GM19351 (cell line): Measurements from ENCODE around the gene LPO.

Experiments used
- ATAC-seq: cut with Tn5 transposase; IDR thresholded peaks from one replicate; pipeline ENCODE4 v1.9.1; 2021; ENCODE audit warnings: mild to moderate bottlenecking, moderate library complexity; ENCODE audit not compliant: unreplicated experiment

LPO gene

DNA sequence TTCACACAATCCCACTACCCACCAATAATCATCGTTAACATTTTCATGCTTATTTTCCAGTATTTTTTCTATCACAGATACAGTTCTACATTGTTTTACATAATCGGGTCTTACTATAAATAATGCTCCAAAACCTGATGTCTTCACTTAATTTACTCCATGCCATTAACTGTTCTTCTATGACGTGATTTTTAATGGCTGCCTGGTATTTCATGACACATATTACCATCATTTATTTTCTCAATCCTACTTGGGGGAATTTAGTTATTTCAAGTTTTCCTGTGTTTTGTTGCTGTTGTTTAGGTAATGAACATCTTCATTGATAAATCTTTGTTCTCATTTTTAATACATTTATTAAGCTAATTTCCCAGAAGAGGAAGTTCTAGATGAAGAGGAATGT, 14.7 kb downstream of the LPO start:
- ATAC-seq: no peak

DNA sequence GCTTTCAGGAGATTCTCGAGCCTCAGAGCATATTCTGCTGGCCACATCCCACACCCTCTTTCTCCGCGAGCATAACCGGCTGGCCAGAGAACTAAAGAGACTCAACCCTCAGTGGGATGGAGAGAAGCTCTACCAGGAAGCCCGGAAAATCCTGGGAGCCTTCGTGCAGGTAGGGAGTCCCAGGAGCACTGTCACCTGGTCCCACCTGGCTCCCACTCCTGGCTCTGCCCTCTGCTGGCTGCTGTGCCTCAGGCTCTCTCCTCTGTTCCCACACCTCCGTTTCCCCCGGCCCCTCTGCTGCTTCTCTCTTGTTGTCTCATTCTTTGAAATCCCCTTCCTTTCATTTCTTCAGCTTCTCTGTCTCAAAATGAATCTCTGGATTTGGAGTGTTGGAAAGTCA, 16.4 kb downstream of the LPO start:
- ATAC-seq: no peak

DNA sequence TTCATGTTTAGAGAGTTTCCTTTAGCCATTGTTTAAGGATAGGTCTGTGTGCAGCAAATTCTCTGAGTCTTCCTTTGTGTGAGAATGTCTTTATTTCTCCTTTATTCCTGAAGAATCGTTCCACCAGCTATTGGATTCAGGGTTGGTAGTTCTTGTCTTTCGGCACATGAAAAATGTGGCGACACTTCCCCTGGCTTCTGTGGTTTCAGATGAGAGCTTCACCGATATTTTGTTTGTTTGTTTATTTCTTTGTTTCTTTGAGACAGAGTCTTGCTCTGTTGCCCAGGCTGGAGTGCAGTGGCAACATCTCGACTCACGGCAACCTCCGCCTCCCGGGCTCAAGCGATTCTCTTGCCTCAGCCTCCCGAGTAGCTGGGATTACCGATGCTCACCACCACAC, 23.8 kb downstream of the LPO start:
- ATAC-seq: no peak

DNA sequence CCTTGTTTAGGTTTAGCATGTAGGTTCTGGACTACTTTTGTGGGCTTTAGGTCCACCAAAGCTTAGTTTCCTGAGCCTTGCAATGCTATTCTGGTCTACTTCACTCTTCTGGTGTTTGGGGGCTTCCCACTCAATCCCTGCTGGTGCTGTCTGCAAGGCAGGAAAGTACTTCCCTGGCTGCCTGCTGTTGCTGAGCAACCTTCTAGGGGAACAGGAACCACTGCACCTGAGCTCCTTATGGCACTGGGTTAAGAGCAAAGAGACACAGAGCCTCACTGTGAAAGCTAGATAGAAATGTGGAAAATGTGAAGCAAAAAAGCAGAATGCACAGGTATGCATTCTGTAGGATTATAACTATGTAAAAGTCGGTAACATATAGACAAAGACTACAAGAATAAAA, 25.4 kb downstream of the LPO start:
- no peak for ATAC-seq

DNA sequence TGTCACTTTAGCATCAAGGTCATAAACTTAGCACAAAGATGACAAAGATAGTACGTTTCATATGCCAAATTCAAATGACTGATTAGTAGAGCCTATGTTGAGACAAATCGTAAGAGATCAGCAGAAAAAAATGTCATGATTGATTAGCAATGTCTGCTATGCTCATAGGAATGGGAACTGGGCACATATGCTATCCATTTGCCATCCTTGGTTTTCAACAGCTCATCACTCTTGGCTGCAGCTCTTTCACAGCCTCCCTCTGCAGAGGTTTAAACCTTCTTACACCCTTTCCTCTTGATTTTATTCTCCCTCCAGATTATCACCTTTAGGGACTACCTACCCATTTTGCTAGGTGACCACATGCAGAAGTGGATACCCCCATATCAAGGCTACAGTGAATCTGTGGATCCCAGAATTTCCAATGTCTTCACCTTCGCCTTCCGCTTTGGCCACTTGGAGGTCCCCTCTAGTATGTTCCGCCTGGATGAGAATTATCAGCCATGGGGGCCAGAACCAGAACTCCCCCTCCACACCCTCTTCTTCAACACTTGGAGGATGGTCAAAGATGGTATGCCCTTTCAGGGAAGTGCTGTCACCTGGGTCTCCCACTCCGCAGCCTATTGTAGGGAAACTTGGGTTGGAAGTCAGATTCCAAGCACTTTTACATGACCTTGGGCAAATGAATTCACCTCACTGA, 26.2 kb downstream of the LPO start:
- no peak for ATAC-seq

DNA sequence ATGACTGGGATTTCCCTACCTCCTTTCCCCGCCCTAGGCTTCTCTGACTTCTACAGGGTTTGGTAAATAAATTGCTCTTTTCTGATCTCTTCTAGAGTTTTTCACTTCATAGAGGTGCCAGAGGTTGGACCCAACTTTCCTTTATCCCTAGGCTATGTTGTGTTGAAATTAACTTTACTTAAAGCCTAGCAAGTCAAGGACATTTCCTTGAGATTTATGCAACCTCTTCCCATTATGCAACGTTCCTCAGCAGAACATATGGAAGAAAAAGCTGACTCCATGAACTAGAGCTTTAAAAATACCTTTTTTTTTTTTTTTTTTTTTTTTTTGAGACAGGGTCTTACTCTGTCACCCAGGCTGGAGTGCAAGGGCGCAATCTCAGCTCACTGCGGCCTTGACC, 26.9 kb downstream of the LPO start:
- no peak for ATAC-seq

DNA sequence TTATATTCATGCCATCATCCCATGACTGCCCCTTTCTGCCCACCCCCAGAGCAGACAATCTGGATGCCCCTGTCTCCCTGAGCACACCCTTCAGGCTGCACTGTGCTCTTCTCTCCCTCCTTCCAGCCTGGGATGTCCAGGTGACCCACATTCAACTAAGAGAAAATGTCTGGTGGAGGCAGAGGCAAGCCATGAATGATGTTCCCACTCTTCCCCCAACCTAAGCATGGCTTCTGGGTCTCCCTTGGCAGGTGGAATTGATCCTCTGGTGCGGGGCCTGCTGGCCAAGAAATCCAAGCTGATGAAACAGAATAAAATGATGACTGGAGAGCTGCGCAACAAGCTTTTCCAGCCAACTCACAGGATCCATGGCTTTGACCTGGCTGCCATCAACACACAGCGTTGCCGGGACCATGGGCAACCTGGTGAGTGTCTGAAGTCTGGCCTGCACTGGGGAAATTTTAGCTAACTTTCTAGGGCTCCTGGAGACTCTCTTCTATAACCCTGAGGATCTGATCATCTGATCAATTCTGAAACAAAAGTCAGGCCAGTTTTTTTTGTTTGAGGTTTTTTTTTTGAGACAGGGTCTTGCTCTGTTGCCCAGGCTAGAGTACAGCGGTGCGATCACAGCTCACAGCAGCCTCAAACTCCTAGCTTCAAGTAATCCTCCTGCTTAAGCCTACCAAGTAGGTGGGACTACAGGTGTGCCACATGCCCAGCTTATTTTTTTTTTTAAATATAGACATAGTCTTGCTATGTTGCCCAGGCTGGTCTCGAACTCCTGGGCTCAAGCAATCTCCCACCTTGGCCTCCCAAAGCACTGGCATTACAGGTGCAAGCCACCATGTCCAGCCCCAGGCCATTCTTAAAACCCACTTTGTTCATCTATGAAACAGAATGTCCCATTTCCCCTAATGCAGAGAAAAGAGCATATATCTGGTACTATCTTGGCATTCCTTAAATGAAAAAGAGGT, 27.8 kb downstream of the LPO start:
- ATAC-seq: no peak

DNA sequence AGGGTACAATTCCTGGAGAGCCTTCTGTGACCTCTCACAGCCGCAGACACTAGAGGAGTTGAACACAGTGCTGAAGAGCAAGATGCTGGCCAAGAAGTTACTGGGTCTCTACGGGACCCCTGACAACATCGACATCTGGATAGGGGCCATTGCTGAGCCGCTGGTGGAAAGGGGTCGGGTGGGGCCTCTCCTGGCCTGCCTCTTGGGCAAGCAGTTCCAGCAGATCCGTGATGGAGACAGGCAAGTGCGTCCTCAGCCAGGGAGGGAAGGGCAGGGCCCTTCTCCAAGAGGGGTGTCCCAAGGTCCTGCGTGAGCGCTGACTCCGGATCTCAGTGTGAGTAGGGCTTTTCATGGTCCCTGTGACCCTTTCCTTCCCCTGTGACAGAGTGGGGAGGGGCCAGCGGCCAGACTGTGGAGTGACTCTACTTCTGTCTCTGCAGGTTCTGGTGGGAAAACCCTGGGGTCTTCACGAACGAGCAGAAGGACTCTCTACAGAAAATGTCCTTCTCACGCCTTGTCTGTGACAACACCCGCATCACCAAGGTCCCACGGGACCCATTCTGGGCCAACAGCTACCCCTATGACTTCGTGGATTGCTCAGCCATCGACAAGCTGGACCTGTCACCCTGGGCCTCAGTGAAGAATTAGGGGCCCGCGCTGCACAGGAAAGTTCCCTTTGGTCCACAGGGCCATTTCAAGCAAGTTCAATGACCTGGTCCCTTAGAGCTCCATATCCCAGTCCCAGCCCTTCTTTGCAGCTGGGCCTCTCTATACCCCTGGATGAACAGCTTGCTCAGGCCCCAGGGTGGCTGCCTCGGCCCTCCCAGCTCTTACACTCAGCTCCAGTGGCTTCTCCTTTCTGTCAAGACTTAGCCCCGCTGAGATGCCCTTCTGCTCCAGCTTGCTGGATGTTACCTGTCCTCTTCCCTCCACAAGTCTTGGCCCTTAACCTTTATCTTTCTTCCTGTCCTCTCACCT, 29.3 kb downstream of the LPO start:
- ATAC-seq: no peak

DNA sequence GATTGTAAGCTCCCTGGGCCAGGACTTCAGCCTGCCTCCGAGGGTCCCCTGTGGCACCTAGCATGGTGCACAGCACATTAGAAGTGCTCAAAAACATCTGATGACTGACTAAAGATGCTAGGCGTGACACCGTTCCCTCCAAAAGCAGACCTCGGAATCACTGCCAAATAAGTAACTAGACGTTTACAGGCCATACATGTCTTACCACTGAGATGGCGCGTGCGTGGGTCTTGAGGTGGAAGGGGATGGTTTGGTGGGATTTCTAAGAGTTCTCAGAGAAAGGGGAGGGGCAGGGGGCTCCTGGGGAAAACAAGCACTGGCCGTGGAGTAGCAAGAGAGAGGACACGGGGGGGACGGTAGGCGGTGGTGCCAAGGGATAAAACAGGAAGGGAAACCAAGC, 29.9 kb downstream of the LPO start:
- ATAC-seq: no peak

DNA sequence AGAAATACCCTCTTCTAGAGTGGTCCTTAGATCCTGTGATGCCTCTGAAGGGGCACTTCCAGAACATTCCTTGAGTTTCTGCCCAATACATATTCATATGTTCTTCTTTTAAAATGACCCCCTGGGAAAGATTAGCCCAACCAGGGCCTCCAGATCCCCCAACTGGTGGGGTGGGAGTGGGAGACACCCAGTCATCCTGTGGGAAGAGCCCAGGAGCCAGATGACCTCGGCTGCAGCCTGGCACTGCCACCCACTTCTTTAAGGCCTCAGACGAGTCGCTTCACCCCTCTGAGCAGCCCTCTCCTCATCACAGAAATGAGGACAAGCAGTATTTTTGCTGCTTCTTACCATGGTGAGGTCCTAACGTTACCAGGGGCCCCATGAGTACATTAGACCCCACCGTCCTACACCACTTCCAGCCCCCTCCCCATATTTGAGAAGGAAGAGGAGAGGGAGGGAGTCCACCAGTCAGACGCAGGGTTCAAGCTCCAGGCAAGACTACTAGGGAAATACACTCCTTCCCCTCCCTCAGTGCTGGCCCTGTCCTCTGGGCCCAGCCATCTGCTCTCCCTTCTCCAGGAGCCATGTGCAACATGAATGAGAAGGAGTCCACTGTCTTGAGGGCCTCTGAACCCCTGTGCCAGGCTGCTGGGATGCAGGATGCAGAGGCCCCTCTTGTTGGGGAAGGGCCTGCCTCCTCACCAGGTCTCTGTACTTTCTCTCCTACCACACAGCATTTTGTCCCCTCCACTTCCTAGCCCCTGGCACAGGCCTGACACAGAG, 30.6 kb downstream of the LPO start:
- no peak for ATAC-seq

DNA sequence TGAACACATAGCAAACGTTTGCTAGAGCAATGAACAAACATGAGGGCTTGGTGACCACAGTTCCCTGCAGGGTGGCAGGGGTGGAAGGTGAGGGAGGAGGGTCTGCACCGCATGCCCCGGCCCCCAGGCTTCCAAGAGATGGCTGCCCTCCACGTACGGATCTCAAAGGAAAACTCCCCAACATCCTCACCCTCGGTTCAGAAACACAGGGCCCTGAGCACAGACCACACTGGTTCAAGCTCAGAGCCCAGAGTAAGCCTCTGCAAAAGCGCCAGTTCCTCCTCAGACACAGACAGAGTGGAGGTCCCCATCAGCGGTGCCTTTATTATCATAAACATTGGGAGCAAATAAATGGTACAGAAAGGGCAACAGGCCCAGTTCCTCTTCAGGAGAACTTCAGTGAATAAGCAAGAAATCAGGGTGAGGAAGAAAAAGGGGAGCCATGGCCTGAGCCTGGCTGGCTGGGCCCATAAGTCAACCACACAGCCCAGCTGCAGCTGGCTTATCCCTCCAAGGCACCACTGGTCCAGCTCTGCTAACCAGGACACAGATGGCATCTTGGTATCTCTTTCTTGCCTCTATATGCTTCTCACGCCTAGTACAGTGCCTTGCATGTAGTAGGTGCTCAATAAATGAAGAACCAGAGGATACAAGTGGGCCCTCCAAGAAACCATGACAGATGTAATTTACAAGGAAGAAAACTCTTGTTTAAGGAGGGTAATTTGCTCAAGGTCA, 31.3 kb downstream of the LPO start:
- ATAC-seq: no peak

DNA sequence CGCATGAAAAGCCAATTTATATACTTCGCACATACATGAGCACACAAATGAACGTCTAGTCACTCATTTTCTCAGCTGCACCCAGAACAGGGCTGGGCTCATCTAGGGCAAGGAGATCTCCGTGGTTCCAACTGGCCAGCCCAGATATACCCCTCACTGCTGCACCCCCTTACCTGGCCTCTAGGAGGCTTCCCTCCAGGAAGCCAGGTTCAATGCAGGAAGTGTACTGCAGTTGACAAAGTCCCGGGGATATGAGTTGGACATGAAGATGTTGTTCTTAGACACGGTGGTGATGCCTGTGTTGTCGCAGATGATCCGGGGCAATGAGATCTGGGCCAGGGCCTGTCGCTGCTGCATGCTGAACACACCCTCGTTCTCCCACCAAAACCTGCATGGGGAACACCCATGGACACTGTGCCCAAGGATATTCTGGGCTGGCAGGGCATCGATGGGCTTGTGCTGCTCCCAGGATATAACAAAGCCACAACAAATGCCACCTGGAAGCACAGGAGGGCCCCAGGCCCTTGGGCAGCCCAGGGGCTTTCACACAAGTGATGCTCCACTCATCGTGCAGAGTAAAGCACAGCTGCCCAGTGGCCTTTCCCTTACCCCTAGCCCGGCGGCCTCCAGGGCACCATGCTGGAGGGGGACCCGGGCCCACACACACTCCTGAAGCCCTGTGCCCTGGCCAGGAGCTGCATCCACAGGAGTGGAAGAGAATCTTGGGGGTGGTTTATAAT, 32.3 kb downstream of the LPO start:
- no peak for ATAC-seq

DNA sequence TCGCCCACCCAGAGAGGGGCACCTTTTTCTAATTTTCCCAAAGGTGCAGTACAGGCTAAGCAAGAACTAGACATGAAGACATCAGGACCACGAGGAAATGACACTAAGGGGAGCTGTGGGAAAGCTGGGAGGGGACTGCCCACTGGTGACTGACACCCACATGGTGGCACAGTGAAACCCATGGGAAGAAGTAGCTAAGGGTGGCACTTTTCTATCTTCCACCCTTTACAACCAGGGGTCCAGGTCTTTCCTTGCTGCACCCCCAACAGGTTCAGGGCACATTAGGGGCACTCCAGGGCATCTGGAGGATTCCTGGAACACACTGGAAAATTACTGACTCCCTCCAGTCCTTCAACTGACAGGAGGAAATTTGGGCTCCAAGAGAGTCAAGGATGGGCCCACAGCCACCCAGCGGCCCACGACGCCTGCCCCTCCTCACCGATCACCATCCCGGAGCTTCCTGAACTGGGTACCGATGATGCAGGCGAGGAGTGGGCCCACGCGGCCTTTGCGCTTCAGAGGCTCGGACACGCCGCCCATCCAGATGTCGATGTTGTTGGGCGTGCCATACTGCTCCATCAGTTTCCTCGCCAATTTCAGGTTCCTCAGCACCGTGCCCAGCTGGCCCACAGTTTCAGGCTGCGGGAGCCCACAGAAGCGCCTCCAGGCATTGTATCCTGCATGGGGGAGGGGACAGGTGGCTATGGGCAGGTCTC, 33.0 kb downstream of the LPO start:
- ATAC-seq: no peak

DNA sequence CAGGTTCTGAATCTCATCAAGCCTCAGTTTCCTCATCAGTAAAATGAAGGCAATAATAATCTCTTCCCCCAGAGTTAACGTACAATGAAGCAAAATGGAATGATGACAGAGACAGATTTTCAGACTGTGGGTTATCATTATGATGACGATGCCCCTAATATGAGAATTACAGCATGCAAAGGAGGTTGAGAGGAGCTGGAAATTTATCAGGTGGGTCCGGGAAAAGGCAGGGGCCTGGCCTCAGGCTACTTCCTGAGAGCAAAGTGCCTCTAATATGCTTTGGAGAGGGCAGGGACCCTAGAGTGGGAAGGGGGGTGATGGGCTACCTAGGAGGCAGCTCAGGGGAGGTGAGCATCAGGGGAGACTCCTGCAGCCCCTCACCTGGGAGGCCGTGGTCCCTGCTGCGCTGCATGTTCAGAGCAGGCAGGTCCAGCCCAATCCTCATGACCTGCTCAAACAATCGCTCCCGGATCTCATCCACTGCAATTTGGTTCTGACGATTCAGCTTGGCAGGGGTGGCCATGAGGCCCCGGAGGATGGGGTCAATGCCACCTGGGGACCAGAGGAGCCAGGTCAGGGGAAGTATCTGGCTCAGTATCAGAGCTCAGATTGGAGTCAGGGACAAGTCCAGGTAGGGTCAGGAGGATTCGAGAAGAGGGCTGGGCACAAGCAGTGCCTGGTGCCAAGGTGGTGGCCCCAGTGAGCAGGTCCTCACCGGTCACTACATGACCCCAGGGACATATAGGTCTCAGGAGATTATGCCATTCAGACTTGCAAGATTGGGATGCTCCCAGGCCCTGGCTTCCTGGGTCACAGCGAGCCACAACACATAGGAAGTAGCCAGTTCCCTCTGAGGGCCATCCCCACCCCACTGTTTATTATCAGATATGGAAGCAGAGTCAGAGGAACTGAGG, 34.2 kb downstream of the LPO start:
- ATAC-seq: no peak

DNA sequence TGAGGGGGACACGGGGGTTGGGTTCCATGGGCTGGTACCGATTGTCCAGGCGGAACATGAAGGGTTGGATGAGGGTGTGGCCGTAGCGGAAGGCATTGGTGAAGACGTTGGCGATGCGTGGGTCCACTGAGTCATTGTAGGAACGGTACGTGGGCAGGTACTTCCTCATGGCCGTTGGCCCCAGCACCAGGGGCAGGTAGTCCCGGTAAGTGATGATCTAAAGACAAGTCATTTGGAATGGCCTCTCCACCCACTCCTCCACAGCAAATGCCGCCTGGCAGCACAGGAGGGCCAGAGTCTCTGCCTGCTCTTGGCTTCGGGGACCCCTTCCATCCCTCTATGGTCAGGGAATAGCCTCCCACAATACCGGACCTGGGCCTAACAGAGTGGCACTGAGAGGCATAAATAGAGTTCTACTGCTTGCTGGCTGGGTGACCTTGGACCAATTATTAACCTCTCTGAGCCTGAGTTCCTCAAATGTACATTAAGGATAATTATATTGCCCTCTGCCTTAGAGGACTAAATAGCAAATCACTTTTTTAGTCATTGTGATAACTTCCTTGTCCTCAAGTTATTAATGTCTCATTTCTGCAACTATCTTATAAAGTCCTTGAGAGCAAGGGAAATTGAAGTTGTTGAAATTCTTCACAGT, 35.2 kb downstream of the LPO start:
- no peak for ATAC-seq

DNA sequence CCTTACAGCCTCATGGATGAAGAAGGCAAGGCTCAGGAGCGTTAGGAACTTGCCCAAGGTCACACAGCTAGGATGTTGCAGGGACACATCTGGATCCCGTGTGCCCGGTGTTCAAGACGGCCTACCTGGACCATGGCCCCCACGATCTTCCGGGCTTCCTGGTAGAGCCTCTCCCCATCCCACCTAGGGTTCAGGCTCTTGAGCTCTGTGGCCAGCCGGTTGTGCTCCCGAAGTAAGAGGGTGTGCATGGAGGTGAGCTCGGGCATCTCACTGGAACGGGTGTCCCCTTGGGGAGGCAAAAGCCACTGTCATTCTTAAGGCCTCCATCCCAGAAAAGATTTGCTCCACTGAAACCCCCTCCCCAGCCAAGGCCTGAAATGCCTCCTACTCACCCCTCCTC, 37.0 kb downstream of the LPO start:
- no peak for ATAC-seq

DNA sequence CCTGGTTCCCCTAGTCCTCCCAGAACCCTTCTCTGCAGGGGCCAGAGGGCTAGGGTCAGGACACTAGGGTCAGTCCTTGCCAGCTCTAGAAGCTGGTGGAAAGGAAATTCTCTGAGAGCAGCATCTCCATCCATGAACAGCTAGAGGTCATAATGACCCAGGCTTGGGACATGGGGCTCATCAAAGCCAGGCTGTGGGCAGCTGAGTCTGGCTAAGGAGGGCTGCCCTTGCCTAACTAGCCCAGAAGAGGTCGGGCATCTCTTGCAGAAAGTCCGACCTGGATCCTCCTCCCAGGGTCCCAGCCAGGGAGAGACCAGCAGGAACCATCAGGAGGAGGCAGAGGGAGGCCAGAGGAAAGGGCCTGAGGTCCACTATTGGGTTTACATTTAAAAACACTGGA, 38.0 kb downstream of the LPO start:
- no peak for ATAC-seq
